GM12874 (cell line): ENCODE results near the gene ZFP36.
A peak's percentile ranks its signal among the peaks of the same experiment; 100 is the strongest.

Experiments
- TF ChIP-seq, protein P1 (sequence below): IDR thresholded peaks from 2 replicates; pipeline ENCODE4 v1.5.1; 2011; ENCODE audit warnings: low read depth, mild to moderate bottlenecking, control low read depth, low read length, moderate library complexity; ENCODE audit not compliant: insufficient read depth

Gene ZFP36

GRCh38 chr19:39415111-39416046 lies 8.7 kb downstream of the ZFP36 start:
- TF ChIP-seq, protein P1, sequence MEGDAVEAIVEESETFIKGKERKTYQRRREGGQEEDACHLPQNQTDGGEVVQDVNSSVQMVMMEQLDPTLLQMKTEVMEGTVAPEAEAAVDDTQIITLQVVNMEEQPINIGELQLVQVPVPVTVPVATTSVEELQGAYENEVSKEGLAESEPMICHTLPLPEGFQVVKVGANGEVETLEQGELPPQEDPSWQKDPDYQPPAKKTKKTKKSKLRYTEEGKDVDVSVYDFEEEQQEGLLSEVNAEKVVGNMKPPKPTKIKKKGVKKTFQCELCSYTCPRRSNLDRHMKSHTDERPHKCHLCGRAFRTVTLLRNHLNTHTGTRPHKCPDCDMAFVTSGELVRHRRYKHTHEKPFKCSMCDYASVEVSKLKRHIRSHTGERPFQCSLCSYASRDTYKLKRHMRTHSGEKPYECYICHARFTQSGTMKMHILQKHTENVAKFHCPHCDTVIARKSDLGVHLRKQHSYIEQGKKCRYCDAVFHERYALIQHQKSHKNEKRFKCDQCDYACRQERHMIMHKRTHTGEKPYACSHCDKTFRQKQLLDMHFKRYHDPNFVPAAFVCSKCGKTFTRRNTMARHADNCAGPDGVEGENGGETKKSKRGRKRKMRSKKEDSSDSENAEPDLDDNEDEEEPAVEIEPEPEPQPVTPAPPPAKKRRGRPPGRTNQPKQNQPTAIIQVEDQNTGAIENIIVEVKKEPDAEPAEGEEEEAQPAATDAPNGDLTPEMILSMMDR = 0 out of 2 replicates have a peak, but pooled peaks have one; percentile 1

GRCh38 chr19:39416152-39417120 lies 9.8 kb downstream of the ZFP36 start:
- TF ChIP-seq, protein P1 = no peak

GRCh38 chr19:39417463-39418181 lies 11.0 kb downstream of the ZFP36 start:
- TF ChIP-seq, protein P1 = no peak

DNA sequence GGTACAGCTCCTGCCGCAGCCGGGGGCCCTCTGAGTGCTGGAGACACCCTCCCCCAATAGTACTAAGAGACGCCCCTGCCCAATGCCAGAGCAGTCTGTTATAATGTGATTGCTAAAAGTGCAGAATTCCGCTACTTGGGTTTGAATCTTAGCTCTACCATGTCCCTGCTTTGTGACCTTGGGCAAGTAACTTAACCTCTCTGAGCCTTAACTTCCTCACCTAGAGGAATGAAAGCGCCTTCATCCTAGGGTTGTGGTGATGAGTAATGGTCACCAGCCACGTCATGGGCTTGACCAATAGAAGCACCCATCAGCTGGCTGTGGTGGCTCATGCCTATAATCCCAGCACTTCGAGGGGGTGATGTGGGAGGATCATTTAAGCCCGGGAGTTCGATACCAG lies 12.4 kb downstream of the ZFP36 start:
- TF ChIP-seq, protein P1 = no peak

DNA sequence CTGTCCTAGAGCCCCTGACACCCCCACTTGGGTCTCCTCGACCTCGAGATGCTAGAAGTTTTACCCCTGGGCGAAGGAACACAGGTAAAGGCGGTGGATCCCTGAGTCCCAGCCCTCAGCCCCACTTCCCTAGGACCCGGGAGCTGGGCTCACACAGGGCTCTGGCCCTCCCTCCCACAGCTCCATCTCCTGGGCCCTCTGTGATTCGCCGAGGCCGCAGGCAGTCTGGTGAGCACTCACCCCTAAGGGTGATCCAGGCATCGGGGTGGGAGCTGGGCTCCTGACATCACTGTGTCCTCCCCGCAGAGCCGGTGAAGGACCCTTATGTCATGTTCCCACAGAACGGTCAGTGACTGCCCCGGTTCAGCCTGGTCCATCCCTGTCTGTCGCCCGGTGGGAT lies 14.1 kb downstream of the ZFP36 start:
- TF ChIP-seq, protein P1 = no peak

GRCh38 chr19:39422020-39422419 lies 15.4 kb downstream of the ZFP36 start:
- TF ChIP-seq, protein P1 = no peak
